ENCODE data around the gene NTF3.

NTF3 gene

GRCh38 chr12:5492562-5492961, 60.7 kb downstream of the NTF3 start:
- Histone ChIP-seq H3K79me2 (ENCODE audit: control insufficient read depth, low read length) (no peaks in the 10 kb centered on the region), H3K27me3 (ENCODE audit: control insufficient read depth, low read length) (no peaks in the 10 kb centered on the region), H3K4me1 (ENCODE audit: control insufficient read depth, low read length) (no peaks in the 10 kb centered on the region), H3K4me3 (ENCODE audit: low read length) (no peak overlapping the region), H3K36me3 (ENCODE audit: control insufficient read depth, low read length) (no peaks in the 10 kb centered on the region), H3K4me2 (ENCODE audit: low read length) (no peak overlapping the region), H3K9me3 (ENCODE audit: control insufficient read depth, insufficient read depth, low read length) (no peaks in the 10 kb centered on the region), H4K20me1 (ENCODE audit: control insufficient read depth, insufficient read depth, low read depth, low read length) (no peaks in the 10 kb centered on the region), H3K27ac (ENCODE audit: low read depth, low read length) (no peak overlapping the region), H3K9me2 (replicated peaks; ENCODE audit: control insufficient read depth, low read length) (no peaks in the 10 kb centered on the region), H3F3A (ENCODE audit: control insufficient read depth, insufficient read depth) (no peaks in the 10 kb centered on the region)
- no peak for TF ChIP-seq EZH2phosphoT487 (IDR thresholded peaks at IDR 0.05; ENCODE audit: borderline replicate concordance, low read length)
- TF ChIP-seq, protein P1, sequence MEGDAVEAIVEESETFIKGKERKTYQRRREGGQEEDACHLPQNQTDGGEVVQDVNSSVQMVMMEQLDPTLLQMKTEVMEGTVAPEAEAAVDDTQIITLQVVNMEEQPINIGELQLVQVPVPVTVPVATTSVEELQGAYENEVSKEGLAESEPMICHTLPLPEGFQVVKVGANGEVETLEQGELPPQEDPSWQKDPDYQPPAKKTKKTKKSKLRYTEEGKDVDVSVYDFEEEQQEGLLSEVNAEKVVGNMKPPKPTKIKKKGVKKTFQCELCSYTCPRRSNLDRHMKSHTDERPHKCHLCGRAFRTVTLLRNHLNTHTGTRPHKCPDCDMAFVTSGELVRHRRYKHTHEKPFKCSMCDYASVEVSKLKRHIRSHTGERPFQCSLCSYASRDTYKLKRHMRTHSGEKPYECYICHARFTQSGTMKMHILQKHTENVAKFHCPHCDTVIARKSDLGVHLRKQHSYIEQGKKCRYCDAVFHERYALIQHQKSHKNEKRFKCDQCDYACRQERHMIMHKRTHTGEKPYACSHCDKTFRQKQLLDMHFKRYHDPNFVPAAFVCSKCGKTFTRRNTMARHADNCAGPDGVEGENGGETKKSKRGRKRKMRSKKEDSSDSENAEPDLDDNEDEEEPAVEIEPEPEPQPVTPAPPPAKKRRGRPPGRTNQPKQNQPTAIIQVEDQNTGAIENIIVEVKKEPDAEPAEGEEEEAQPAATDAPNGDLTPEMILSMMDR (IDR thresholded peaks at IDR 0.05; ENCODE audit: low read depth, low read length, poor library complexity, severe bottlenecking) = no peak

DNA sequence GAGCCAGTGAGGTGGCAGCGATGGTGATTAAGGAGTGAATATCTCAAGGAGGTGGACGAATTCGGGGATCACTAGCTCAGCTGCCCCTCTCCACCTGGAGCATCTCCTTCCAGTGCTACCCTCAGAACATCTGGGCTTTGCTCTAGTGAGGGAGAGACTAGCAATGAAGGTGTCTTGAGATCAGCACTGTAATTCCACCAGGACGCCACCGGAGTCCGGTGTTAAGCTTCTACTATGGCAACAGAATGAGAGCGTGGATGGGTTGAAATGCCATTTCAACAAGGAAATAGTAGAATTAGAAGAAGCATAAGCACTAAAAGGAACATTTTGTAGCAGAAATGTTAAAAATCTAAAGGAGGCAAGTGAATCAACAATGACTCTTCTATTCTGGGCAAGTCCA, 61.1 kb downstream of the NTF3 start:
- H3F3A ChIP-seq (ENCODE audit: control insufficient read depth, insufficient read depth) = no peaks in the 10 kb centered on the region
- no peaks in the 10 kb centered on the region for H3K9me2 ChIP-seq (replicated peaks; ENCODE audit: control insufficient read depth, low read length)
- TF ChIP-seq, protein P1 (IDR thresholded peaks at IDR 0.05; ENCODE audit: low read depth, low read length, poor library complexity, severe bottlenecking) = no peak
- TF ChIP-seq EZH2phosphoT487 (IDR thresholded peaks at IDR 0.05; ENCODE audit: borderline replicate concordance, low read length) = no peak
- H3K4me3 ChIP-seq (ENCODE audit: low read length) = no peak overlapping the region
- no peak overlapping the region for H3K4me2 ChIP-seq (ENCODE audit: low read length)
- H3K27ac ChIP-seq (ENCODE audit: low read depth, low read length) = no peak overlapping the region
- H3K4me1 ChIP-seq (ENCODE audit: control insufficient read depth, low read length) = peaks cover 4% of the 10 kb centered on the region
- H3K9me3 ChIP-seq (ENCODE audit: control insufficient read depth, insufficient read depth, low read length) = no peaks in the 10 kb centered on the region
- H4K20me1 ChIP-seq (ENCODE audit: control insufficient read depth, insufficient read depth, low read depth, low read length) = no peaks in the 10 kb centered on the region
- H3K36me3 ChIP-seq (ENCODE audit: control insufficient read depth, low read length) = no peaks in the 10 kb centered on the region
- no peaks in the 10 kb centered on the region for H3K27me3 ChIP-seq (ENCODE audit: control insufficient read depth, low read length)
- no peaks in the 10 kb centered on the region for H3K79me2 ChIP-seq (ENCODE audit: control insufficient read depth, low read length)

GRCh38 chr12:5494343-5494742, 62.4 kb downstream of the NTF3 start:
- Histone ChIP-seq H3K4me1 (ENCODE audit: control insufficient read depth, low read length) (peaks cover 5% of the 10 kb centered on the region), H3K4me2 (ENCODE audit: low read length) (no peak overlapping the region), H3F3A (ENCODE audit: control insufficient read depth, insufficient read depth) (no peaks in the 10 kb centered on the region), H3K27ac (ENCODE audit: low read depth, low read length) (no peak overlapping the region), H3K9me3 (ENCODE audit: control insufficient read depth, insufficient read depth, low read length) (no peaks in the 10 kb centered on the region), H3K4me3 (ENCODE audit: low read length) (no peak overlapping the region), H3K27me3 (ENCODE audit: control insufficient read depth, low read length) (no peaks in the 10 kb centered on the region), H3K9me2 (replicated peaks; ENCODE audit: control insufficient read depth, low read length) (no peaks in the 10 kb centered on the region), H3K79me2 (ENCODE audit: control insufficient read depth, low read length) (no peaks in the 10 kb centered on the region), H3K36me3 (ENCODE audit: control insufficient read depth, low read length) (no peaks in the 10 kb centered on the region), H4K20me1 (ENCODE audit: control insufficient read depth, insufficient read depth, low read depth, low read length) (no peaks in the 10 kb centered on the region)
- TF ChIP-seq, protein P1 (IDR thresholded peaks at IDR 0.05; ENCODE audit: low read depth, low read length, poor library complexity, severe bottlenecking) = no peak
- TF ChIP-seq EZH2phosphoT487 (IDR thresholded peaks at IDR 0.05; ENCODE audit: borderline replicate concordance, low read length) = no peak
